Posterior vena cava (tissue), 2 donors: ENCODE data around the gene CYP4A22. TPM values are rescaled to one million over a fixed set of nuclear protein-coding genes. Genes with fewer than 3 reads are reported as not detected.

Source experiments
- DNase-seq: peaks from one replicate; pipeline ENCODE4 v3.0.0-alpha.2; 2020; ENCODE audit warnings: low spot score
- intact Hi-C, 2 donors: fragments of 100-400 bp; cut with DNase I; formaldehyde crosslinking; loops; one replicate each; pipeline versions ENCODE4 v1.14.1 to v1.14.2; 2022 to 2023
- total RNA-seq, 2 donors: library from RNA; stranded (reverse); fragmentation: NEBNext Ultra II Directional; extraction: Animal tissue kit (Norgen Biotek cat#: 25700); gene quantifications; one replicate each; pipeline ENCODE4 v1.2.1, GENCODE V29; 2021
- donor health status: DM: yes; HTN: yes; CAD: no.
- donor health status: DM: yes; HTN: yes; CAD: no.

The CYP4A22 gene
- total RNA-seq, 2 donors from 2014 or later: 0.10 to 0.32 TPM

DNA sequence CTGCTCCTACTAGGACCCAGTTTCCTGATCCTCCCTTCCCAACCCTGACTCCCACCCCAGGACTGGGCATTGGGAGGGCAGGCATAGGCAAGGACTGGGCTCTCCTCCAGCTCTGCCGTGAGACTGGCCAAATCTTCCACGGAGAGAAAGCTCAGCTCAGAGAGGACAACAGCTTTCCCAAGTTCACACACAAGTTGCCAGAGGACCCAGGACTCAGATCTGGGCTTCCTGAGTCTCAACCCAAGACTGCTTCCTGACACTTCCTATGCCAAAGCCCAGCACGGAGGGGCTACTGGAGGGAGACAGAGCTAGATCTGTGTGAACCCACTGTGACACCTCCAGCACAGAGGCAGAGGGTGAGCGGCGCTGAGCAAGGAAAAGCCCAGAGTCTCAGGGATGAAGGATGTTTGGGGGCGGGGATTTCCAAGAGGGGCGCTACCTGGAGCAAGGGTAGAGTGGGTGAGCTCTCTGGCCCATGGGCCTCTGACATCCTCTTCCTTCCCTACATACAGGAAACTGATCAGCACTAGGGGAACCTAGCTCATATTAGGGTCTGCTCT is 45.5 kb downstream of the CYP4A22 start:
- intact Hi-C loops: loop anchor here (10.0 kb wide), 3 partner anchors 82 to 532 kb away; partner anchors contain the start of gene FOXD2 (in 1 of the 2)
- peak; percentile 64 for DNase-seq

DNA sequence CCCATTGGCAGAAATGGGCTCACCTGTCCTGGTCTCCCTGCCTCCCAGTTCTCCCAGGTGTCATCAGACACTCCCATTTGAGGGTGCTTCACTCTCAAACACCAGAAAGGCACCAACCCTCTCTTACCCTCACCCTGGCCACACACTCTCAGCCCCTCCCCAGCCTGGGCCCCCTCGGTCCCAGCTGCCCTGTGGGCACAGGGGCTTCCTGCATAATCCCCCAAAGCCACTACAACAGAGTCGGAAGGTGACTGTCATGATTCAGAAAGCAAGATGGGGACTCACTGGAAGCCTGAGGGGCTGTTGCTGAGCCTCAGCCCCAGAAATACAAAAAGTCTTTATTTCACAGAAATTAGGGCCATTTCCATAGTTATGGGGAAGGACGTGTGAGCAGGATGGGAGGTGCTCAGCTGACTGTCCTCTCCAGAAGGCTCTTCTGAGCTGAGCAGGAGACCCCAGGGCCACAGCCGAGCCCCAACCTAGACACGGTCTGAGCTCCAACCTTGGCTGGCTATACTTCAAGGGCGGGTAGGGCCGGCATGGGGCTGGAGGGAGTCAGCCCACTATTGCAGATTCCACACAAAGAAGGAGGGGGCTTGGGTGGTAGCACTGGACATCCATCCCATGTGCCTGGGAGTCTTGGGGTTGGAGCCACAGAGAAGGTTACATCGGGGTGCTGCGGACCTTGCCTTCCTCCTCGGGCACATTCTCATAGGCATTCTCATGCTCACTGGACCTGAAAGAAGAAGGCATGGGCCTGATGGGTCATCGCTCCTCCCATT is 46.3 kb downstream of the CYP4A22 start:
- intact Hi-C loops: loop anchor here (10.0 kb wide), 3 partner anchors 81 to 531 kb away; partner anchors contain the start of gene FOXD2 (in 1 of the 2)
- peak; percentile 50 for DNase-seq

DNA sequence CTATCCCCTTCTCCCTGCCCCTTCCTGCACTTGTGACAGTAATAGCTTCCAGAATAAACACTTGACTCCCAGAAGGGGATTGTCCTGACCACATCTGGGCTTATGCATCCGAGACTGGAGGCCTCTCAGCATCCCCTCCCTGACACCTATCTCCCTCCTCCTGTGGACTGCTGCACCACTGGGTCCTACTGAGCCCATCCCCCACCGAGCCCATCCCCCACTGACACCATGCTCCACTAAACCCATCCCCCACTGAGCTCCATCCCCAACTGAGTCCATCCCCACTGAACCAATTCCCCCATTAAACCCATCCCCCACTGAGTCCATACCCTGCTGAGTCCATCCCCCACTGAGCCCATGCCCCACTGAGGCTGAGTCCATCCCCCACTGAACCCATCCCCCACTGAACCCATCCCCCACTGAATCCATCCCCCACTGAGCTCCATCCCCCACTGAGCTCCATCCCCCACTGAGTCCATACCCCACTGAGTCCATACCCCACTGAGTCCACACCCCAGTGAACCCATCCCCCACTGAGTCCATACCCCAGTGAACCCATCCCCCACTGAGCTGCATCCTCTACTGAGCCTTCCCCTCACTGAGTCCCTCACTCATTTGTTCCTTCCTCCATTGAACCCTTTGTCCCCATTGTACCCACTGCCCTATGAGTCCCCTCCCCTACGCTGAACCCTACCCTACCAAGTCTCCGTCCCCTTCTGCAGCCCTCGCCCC is 47.0 kb downstream of the CYP4A22 start:
- no peak for DNase-seq
- intact Hi-C loops: loop anchor here (10.0 kb wide), 3 partner anchors 81 to 531 kb away; partner anchors contain the start of gene FOXD2 (in 1 of the 2)

GRCh38 chr1:47184822-47185677 is 47.8 kb downstream of the CYP4A22 start:
- peak; percentile 69 for DNase-seq
- intact Hi-C loops: loop anchor here (10.0 kb wide), 3 partner anchors 80 to 530 kb away; partner anchors contain the start of gene FOXD2 (in 1 of the 2)

GRCh38 chr1:47186267-47187185 is 49.3 kb downstream of the CYP4A22 start:
- DNase-seq: peak; percentile 60
- intact Hi-C loops: loop anchor here (10.0 kb wide), 3 partner anchors 78 to 528 kb away; partner anchors contain the start of gene FOXD2 (in 1 of the 2)

GRCh38 chr1:47187231-47187925 is 50.1 kb downstream of the CYP4A22 start:
- peak; percentile 47 for DNase-seq
- intact Hi-C loops: loop anchor here (10.0 kb wide), 3 partner anchors 77 to 527 kb away; partner anchors contain the start of gene FOXD2 (in 1 of the 2)

DNA sequence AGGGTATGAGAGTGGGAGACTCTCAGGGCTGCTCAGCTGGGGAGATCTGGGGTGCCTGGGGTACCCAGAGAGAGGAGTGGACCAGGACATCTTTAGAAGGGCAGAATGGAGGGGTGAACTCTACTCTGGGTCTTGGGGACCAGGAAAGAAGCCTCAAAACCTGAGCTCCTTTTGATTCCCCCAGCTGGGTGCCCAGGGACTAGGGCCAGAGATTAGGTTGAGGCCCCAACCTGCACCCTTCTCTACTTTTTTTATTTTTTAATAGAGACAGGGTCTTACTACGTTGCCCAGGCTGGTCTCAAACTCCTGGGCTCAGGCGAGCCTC is 50.6 kb downstream of the CYP4A22 start:
- no peak for DNase-seq

GRCh38 chr1:47188791-47189785 is 51.8 kb downstream of the CYP4A22 start:
- intact Hi-C loops: loop anchor here (10.0 kb wide), 3 partner anchors 76 to 526 kb away; partner anchors contain the start of gene FOXD2 (in 1 of the 2)
- peak; percentile 30 for DNase-seq

More for the DNA sequence above, 50.6 kb downstream of the CYP4A22 start:
- intact Hi-C loops: loop anchor here (10.0 kb wide), 3 partner anchors 77 to 527 kb away; partner anchors contain the start of gene FOXD2 (in 1 of the 2)

- DNase-seq: peak; percentile 94
- intact Hi-C loops: loop anchor here (5.0 to 10.0 kb wide), 5 partner anchors 42 to 525 kb away; partner anchors contain the start of genes FOXD2 (in 1 of the 2) and TAL1 (in 1 of the 2)
These were observed 52.7 kb downstream of the CYP4A22 start, which contains the start of gene PDZK1IP1 for GRCh38 chr1:47189844-47190508. PDZK1IP1 (minus strand) TSS chr1:47190036; CDS start chr1:47189932, 104 bp downstream.

DNA sequence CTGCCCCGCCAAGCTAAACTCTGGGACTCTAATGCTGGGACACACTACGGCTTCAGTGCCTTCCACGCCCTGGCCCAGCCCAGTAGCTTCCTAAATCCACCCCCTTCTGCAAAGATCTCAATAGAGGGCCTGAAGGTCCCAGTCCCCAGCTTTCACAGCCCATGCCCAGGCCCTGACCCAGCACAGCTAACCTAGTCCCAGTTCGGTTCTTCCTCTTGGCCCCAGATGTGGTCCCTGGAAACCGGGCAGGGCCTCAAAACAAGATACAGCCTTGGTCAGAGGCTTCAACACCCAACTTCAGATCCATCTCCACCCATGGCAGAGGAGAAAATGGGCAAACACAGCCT is 53.2 kb downstream of the CYP4A22 start:
- intact Hi-C loops: loop anchor here (5.0 kb wide), 2 partner anchors 42 to 242 kb away; partner anchors contain the start of gene TAL1 (in 1 of the 2)
- DNase-seq: no peak

DNA sequence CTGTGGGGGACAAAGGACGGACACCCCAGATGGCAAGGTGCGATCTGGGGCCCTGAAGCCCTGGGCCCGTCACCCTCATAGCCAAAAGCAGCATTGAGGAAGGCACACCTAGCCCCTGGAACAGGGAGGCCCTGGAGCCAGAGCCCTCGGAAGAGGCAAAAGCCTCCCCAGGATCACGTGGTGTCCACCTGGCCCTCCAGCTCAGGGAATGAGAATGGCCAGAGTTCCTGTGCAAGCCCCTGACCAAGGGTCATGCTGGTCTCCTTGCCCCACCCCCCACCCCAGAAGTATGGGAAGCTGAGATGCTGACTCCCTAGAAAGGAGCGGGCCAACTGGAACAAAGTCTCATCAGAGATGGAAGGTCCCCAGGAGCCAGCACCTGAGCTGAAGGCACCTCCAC is 53.6 kb downstream of the CYP4A22 start:
- peak; percentile 36 for DNase-seq
- intact Hi-C loops: loop anchor here (5.0 kb wide), 2 partner anchors 41 to 241 kb away; partner anchors contain the start of gene TAL1 (in 1 of the 2)

DNA sequence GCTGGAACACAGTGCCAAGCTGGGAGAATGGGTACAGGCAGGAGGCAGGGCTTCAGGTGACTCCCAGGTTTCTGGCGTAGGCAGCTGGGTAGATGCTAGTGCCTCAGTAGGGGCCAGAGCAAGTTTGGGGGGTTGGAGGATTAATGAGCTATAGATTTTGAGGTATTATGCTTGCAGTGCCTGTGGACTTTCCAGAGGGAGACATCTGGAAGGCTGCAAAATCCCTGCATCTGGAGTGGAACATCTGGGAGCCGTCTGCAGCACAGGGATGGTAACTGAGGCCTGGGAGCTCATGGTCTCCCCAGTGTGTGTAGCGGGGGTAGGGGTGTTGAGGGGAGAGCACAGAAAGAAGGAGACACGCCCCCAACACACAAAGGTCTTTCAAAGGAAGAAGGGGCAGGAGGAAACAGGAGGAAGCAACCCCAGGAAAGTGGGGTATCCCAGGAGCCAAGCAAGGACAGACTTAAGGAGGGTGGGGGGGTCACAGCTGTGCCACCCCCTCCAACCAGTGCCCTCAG is 54.8 kb downstream of the CYP4A22 start:
- DNase-seq: peak; percentile 47
- intact Hi-C loops: loop anchor here (5.0 kb wide), 2 partner anchors 40 to 240 kb away; partner anchors contain the start of gene TAL1 (in 1 of the 2)

GRCh38 chr1:47192458-47193384 is 55.5 kb downstream of the CYP4A22 start:
- intact Hi-C loops: loop anchor here (5.0 kb wide), 2 partner anchors 40 to 240 kb away; partner anchors contain the start of gene TAL1 (in 1 of the 2)
- peak; percentile 92 for DNase-seq
